Stimulated activated naive CD4-positive, alpha-beta T cell treated with Interleukin-2 at 50 U/mL for 16 hours (primary cell): ENCODE measurements around the gene RAB15.

Experiments
- DNase-seq: peaks from one replicate; lab custom pipeline; 2025; lab: John Stamatoyannopoulos, UW

The RAB15 gene

GRCh38 chr14:64955297-64955696 is 16.8 kb downstream of the RAB15 start:
- DNase-seq = no peak

- no peak for DNase-seq
Measured at GRCh38 chr14:64954491-64955240, 17.5 kb downstream of the RAB15 start.

GRCh38 chr14:64953661-64954060 is 18.5 kb downstream of the RAB15 start:
- DNase-seq = no peak

GRCh38 chr14:64953310-64953654 is 18.9 kb downstream of the RAB15 start:
- DNase-seq = no peak

GRCh38 chr14:64952598-64953309 is 19.4 kb downstream of the RAB15 start:
- DNase-seq = no peak

- DNase-seq = no peak
Measured at GRCh38 chr14:64951724-64952123, 20.4 kb downstream of the RAB15 start.

DNA sequence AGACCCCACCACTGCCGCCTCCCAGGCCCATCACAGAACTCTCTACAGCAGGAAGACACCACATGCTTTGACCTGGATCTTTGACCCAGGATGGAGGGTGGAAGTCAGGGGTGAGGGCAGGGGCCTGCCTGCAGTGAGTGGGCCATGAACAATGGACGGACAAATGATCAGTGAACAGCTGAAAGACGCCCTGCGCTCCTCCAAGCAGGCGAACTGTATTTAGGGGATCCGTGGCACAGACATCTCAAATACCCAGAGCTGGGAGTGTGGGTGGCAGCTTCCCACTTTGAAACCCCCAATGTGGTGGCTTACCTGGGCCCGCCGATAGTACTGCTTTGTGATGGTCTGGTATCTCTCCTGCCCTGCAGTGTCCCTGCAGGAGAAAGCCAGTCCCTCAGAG is 20.8 kb downstream of the RAB15 start:
- DNase-seq = no peak

DNA sequence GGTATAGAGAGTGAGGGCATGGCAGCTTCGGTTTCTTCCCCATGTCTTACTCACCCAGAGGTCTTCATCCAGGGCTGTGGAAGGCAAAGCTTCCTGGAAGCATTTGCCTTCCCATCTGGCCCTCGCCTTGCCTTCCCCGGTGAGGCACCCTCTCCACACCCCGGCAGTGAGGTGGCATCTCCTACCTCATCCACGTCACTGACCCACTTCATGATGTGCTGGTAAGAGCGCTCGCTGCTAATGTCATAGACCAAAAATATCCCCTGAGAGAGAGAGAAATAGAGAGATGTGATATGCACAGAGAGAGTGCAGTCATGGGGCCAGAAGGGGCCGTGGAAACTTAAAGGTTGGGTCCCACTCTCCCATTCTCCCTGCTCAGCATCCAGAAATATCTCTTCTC is 21.2 kb downstream of the RAB15 start:
- DNase-seq = no peak

DNA sequence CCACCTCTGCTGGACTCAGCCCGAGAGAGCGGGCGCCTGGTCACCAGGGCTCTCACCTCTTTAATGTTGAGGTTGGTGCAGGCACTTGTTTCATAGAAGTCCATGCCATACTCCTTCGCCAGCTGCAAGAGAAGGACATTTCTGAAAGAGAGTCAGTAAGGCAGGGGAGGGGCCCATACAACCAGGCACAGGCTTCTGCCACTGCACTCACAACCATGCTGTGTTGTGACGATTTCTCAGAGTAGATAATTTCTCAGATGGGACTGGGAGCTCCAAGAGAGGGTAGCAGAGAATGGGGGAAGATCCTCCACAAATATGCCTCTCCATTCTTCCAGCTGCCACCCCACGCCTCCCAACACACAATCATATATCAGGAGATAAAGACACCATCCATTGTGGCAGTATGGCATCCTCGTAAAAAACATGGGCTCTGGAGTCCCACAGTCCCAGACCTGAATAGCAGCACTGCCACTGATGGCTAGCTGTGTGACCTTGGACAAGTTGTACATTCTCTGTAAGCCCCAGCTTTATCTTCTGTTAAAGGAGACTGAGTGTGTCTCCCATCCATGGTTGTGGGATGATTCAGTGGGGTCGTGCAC is 23.4 kb downstream of the RAB15 start:
- no peak for DNase-seq

- no peak for DNase-seq
Measured at GRCh38 chr14:64947710-64948611, 24.2 kb downstream of the RAB15 start.

DNA sequence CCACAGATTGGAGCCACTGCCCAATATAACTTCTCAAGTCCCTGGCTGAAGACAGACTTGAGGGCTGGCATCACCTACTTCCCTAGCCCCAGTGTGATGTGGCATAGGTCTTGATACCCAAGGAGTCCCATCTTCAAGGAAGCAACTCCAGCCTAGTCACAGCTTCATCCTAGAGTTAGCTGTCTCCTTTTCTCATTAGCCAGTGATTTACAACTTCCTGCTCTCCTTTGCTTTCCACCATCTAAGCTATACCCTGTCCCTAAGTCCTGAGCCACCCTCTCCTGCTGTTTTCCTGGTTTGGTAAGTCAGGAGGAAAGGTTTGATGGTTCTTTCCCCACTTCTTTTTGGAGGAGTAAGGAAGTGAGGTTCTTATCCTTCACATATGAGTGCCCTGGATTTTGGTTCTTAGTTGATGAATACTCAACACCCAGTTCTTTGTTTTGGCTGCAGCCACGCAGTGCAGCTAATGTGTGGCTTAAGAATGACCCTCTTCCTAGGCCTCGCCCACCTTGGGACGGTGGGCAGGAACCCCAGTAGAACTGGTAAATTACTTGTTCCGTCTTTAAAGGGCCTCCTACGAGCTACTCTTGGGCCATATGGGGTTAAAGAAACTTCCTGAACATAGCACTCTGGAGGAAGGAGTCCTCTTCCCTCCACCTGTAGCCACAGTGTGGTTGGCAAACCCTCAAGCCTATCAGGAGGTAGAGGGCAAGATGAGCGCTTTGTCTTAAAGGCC is 25.7 kb downstream of the RAB15 start:
- no peak for DNase-seq

DNA sequence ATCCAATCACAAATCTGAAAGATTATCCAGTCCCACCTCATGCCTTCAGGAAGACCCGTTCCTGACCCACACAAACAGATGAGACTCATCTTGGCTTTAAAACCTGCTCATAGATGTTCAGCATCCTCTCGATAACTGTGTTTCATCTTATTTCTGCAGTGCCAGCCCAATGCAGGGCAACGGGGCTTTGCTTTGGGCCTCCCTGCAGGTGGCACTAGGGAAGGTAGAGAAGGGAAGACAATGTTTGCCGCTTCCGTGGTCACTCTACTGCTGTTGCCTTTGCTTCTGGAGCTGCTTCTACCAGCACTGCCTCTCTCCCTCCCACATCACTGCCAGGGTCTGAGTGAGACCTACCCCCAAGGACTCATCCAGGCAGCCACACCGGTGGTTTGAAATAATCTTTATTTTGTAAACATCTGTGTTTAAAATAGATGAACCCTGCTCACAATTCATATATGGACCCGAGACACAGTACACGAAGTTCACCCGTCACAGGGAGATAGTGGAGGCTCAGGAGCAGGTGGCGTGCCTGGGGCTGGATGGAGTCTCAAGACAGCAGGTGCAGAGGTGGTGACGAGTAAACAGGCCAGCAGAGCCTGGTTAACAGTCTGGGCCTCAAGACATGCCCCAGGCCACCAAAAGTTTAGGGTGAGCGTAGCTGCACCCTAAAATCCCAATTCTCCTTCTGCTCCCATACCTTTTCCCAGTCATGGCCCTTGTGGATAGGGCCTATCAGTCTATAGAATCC is 26.5 kb downstream of the RAB15 start:
- no peak for DNase-seq

GRCh38 chr14:64944861-64945260 is 27.3 kb downstream of the RAB15 start:
- no peak for DNase-seq

DNA sequence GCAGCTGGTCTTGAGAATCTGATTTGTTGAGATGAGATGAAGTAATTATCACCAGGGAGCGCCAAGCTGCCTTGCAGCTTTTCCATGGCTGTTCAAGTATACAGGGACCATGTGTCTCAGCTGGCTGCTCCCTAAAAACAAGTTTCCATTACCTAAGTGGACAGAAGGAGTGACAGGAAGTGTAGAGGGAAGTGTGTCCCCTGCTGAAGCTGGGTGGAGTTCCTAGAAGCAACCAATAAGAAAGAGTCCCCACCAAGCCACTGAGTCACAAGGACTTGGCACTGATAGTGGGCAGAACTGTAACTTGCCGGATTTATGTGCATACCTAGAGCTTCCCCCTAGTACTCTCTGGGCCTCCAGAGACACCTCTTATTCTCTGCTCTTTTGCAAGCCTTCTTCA is 28.1 kb downstream of the RAB15 start:
- DNase-seq = no peak

- DNase-seq = no peak
Measured at GRCh38 chr14:64943556-64943955, 28.6 kb downstream of the RAB15 start.

GRCh38 chr14:64942531-64943111 is 29.5 kb downstream of the RAB15 start, which contains the start of gene GPX2:
TSS of gene GPX2 (minus strand) at chr14:64942745. CDS start at chr14:64942726, 19 bp downstream.
- DNase-seq = no peak

DNA sequence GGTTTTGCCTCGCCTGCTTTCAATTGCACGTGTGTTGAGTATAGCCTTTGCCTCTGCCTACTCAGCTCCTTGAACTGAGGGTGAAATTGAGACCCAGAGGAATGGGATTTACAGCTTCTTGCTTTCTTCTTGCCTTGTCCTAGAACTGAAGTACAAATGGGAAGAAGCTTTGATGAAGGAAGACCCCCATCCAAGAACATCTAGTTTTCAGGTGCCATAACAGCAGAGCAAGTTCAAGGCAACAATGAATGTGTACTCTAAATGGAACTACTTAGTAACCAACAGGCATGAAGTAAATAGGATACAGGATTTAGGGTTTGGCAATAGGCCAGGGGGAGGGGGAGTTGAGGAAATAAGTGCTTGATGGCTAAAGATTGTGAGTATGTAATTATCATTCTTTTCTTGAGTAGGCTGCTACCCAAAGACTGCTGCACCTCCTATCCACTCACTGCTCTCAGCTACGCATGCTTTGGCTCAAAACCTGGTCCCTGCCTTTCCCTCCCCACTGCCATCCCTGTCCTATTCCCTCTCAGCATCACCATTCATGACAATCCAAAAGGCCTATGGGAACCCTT is 31.7 kb downstream of the RAB15 start:
- no peak for DNase-seq

DNA sequence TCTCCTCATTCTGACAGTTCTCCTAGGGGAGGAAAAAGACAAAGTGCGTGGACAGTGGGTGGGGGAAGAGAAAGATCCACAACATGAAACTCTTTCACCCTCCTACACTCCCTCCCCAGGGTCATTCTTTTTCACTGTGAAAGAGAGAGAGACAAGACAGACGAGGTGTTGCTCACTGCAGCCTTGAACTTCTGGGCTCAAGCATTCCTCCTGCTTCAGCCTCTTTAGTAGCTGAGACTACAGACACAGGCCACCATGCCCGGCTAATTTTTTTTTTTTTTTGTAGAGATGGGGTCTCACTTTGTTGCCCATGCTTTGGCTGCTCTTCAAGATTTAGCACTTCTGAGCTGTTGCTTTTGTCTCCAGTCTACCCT is 32.3 kb downstream of the RAB15 start:
- no peak for DNase-seq

DNA sequence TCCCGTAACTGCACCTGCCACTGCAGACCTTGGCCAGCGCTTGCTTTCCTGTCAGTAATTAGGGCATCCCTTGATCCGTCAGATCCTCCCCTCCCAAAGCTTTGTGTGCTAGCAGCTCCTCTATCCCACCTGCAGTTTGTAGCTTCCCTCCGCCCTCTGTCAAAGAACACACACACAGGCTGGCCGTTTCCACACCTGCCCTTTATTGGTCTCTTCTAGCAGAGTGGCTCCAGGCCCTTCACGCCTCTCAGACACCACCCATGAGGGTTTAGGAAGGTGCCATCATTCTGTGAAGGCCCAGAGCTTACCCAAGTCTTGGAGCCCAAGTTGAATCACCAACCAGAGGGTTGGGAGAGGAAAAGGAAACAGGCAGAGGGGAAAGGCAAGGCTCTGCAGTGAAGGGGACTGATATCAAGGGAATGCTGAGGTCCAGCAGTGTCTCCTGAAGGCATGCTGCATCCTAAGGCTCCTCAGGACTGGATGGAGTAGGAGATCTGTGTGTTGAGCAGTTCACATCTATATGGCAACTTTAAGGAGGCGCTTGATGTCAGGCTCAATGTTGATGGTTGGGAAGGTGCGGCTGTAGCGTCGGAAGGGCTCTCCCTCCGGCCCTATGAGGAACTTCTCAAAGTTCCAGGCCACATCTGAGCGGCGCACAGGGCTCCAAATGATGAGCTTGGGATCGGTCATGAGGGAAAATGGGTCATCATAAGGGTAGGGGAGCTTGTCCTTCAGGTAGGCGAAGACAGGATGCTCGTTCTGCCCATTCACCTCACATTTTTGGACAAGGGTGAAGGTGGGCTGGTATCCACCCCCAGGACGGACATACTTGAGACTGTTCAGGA is 32.9 kb downstream of the RAB15 start:
- no peak for DNase-seq
